Neural progenitor cell (in vitro differentiated cells): ENCODE data around the gene HEYL. TPM values are rescaled to one million over a fixed set of nuclear protein-coding genes. Genes with fewer than 3 reads are reported as not detected.

ENCODE experiments used
- DNase-seq: peaks from one replicate; pipeline ENCODE4 v3.0.0-alpha.2; 2016; ENCODE audit warnings: low spot score
- H2AFZ ChIP-seq: fragments of 200-600 bp; sonication (generic); replicated peaks from 2 replicates; pipeline ENCODE4 v1.6.1; 2016; ENCODE audit warnings: antibody characterized with exemption
- H3F3A ChIP-seq: fragments of 200-600 bp; sonication (generic); 2 replicates; pipeline ENCODE4 v1.6.1; 2016; ENCODE audit warnings: antibody characterized with exemption, low read depth
- H3K27ac ChIP-seq: fragments of 200-600 bp; sonication (generic); 2 replicates; pipeline ENCODE4 v1.5.1; 2016; ENCODE audit warnings: mild to moderate bottlenecking
- H3K27me3 ChIP-seq: fragments of 200-600 bp; sonication (generic); 2 replicates; pipeline ENCODE4 v1.6.1; 2016; ENCODE audit warnings: mild to moderate bottlenecking, moderate library complexity
- H3K36me3 ChIP-seq: fragments of 200-600 bp; sonication (generic); 2 replicates; pipeline ENCODE4 v1.5.1; 2016
- H3K4me1 ChIP-seq: fragments of 200-600 bp; sonication (generic); 2 replicates; pipeline ENCODE4 v1.6.1; 2016; ENCODE audit warnings: mixed run types
- H3K4me2 ChIP-seq: fragments of 200-600 bp; sonication (generic); 2 replicates; pipeline ENCODE4 v1.6.1; 2016
- H3K4me3 ChIP-seq: fragments of 200-600 bp; sonication (generic); 2 replicates; pipeline ENCODE4 v1.5.1; 2016
- H3K79me2 ChIP-seq: fragments of 200-600 bp; sonication (generic); 2 replicates; pipeline ENCODE4 v1.6.1; 2016; ENCODE audit warnings: low read depth
- H3K9ac ChIP-seq: fragments of 200-600 bp; sonication (generic); 2 replicates; pipeline ENCODE4 v1.6.1; 2016
- H3K9me3 ChIP-seq: fragments of 200-600 bp; sonication (generic); 2 replicates; pipeline ENCODE4 v1.5.1; 2016; ENCODE audit warnings: low read depth
- H4K20me1 ChIP-seq: fragments of 200-600 bp; sonication (generic); 2 replicates; pipeline ENCODE4 v1.6.1; 2016; ENCODE audit warnings: low read depth
- H3K27ac Mint-ChIP-seq: 3 replicates; pipeline ENCODE4 v1.8.0; 2021; ENCODE audit warnings: mixed read lengths
- H3K27me3 Mint-ChIP-seq: 2 replicates; pipeline ENCODE4 v1.8.0; 2022; ENCODE audit warnings: low read depth, mild to moderate bottlenecking, inconsistent platforms, moderate library complexity, mixed read lengths; ENCODE audit not compliant: insufficient read depth
- H3K36me3 Mint-ChIP-seq: 3 replicates; pipeline ENCODE4 v1.8.0; 2021; ENCODE audit warnings: mixed read lengths
- H3K4me1 Mint-ChIP-seq: 3 replicates; pipeline ENCODE4 v1.8.0; 2021; ENCODE audit warnings: mixed read lengths
- H3K4me3 Mint-ChIP-seq: 3 replicates; pipeline ENCODE4 v1.8.0; 2021; ENCODE audit warnings: mild to moderate bottlenecking, moderate library complexity, mixed read lengths
- H3K9me3 Mint-ChIP-seq: 3 replicates; pipeline ENCODE4 v1.8.0; 2020; ENCODE audit warnings: mixed read lengths
- CTCF ChIP-seq: fragments of 200-600 bp; sonication (generic); IDR thresholded peaks from 2 replicates; pipeline ENCODE4 v1.5.1; 2017; ENCODE audit warnings: antibody characterized with exemption, mild to moderate bottlenecking
- EZH2 ChIP-seq: fragments of 200-600 bp; sonication (generic); IDR thresholded peaks from 2 replicates; pipeline ENCODE4 v1.6.1; 2017; ENCODE audit warnings: antibody characterized with exemption, mild to moderate bottlenecking, moderate library complexity
- EZH2phosphoT487 ChIP-seq: fragments of 200-600 bp; sonication (generic); IDR thresholded peaks from 2 replicates; pipeline ENCODE4 v1.6.1; 2017; ENCODE audit warnings: antibody characterized with exemption
- total RNA-seq: library from RNA; depleted of rRNA; stranded (reverse); fragments of >200 nt; gene quantifications from 2 replicates; pipeline ENCODE4 v1.2.3, GENCODE V29; 2015; ENCODE audit warnings: low replicate concordance

The HEYL gene
- total RNA-seq, 1 donor from 2014 or later, result 2.3 TPM

DNA sequence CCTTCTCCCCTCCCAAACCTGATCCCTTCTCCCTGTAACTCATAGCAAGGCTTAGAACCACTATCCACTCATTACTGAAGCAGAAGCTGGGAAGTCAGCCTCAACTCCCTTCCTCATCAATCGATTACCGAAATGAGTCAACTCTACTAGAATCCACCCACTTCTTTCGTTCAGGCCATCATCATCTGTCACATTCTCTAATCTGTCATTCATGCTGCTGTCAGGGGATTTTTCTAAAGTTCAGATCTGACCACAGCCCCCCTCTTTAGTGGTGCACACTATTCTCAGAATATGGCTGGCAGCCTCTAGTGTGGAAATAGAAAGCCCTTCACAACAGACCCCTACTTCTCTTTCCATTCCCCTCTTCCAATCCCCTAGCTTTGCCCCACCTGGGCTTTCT lies 27.3 kb upstream of the HEYL start:
- Histone ChIP-seq H3K79me2 (no peaks in the 10 kb centered on the region), H3K4me2 (no peak overlapping the region), H3K4me1 (peaks cover 7% of the 10 kb centered on the region), H3K36me3 (no peaks in the 10 kb centered on the region), H3F3A (no peaks in the 10 kb centered on the region), H3K9me3 (no peaks in the 10 kb centered on the region), H2AFZ (no peak overlapping the region), H3K27ac (no peak overlapping the region), H3K27me3 (peaks cover 97% of the 10 kb centered on the region), H3K9ac (no peak overlapping the region), H3K4me3 (no peak overlapping the region), H4K20me1 (peaks cover 8% of the 10 kb centered on the region)
- no peaks in the 10 kb centered on the region for H3K36me3 Mint-ChIP-seq
- peaks cover 23% of the 10 kb centered on the region for H3K27me3 Mint-ChIP-seq
- TF ChIP-seq EZH2 (no peak), EZH2phosphoT487 (no peak), CTCF (no peak)
- no peak overlapping the region for H3K27ac Mint-ChIP-seq
- DNase-seq, result no peak
- H3K4me3 Mint-ChIP-seq, result no peak overlapping the region
- peaks cover 4% of the 10 kb centered on the region for H3K9me3 Mint-ChIP-seq
- H3K4me1 Mint-ChIP-seq, result peaks cover 6% of the 10 kb centered on the region

- no peak overlapping the region for H3K27ac ChIP-seq
- H3K4me3 ChIP-seq, result no peak overlapping the region
- H4K20me1 ChIP-seq, result no peaks in the 10 kb centered on the region
- no peaks in the 10 kb centered on the region for H3K9me3 ChIP-seq
- peaks cover 97% of the 10 kb centered on the region for H3K27me3 ChIP-seq
- H3K4me1 ChIP-seq, result no peaks in the 10 kb centered on the region
- H2AFZ ChIP-seq, result no peak overlapping the region
- H3K36me3 ChIP-seq, result no peaks in the 10 kb centered on the region
- Mint-ChIP-seq H3K36me3 (no peaks in the 10 kb centered on the region), H3K4me3 (no peak overlapping the region), H3K27ac (no peak overlapping the region), H3K4me1 (no peaks in the 10 kb centered on the region), H3K27me3 (peaks cover 16% of the 10 kb centered on the region), H3K9me3 (peaks cover 4% of the 10 kb centered on the region)
- H3K4me2 ChIP-seq, result no peak overlapping the region
- TF ChIP-seq CTCF (no peak), EZH2phosphoT487 (no peak), EZH2 (no peak)
- no peak for DNase-seq
- no peak overlapping the region for H3K9ac ChIP-seq
- no peaks in the 10 kb centered on the region for H3K79me2 ChIP-seq
- no peaks in the 10 kb centered on the region for H3F3A ChIP-seq
These were observed 24.1 kb upstream of the HEYL start for GRCh38 chr1:39663559-39663958.

GRCh38 chr1:39662861-39663260 lies 23.4 kb upstream of the HEYL start:
- Histone ChIP-seq H4K20me1 (no peaks in the 10 kb centered on the region), H3K79me2 (no peaks in the 10 kb centered on the region), H3K4me3 (no peak overlapping the region), H3F3A (no peaks in the 10 kb centered on the region), H3K4me2 (no peak overlapping the region), H3K9ac (no peak overlapping the region), H3K27me3 (peaks cover 95% of the 10 kb centered on the region), H3K27ac (no peak overlapping the region), H2AFZ (no peak overlapping the region), H3K36me3 (no peaks in the 10 kb centered on the region), H3K9me3 (no peaks in the 10 kb centered on the region), H3K4me1 (no peaks in the 10 kb centered on the region)
- Mint-ChIP-seq H3K9me3 (peaks cover 4% of the 10 kb centered on the region), H3K27ac (no peak overlapping the region), H3K4me1 (peaks cover 4% of the 10 kb centered on the region), H3K4me3 (no peak overlapping the region), H3K36me3 (no peaks in the 10 kb centered on the region), H3K27me3 (peaks cover 15% of the 10 kb centered on the region)
- no peak for DNase-seq
- TF ChIP-seq EZH2 (no peak), CTCF (no peak), EZH2phosphoT487 (no peak)

DNA sequence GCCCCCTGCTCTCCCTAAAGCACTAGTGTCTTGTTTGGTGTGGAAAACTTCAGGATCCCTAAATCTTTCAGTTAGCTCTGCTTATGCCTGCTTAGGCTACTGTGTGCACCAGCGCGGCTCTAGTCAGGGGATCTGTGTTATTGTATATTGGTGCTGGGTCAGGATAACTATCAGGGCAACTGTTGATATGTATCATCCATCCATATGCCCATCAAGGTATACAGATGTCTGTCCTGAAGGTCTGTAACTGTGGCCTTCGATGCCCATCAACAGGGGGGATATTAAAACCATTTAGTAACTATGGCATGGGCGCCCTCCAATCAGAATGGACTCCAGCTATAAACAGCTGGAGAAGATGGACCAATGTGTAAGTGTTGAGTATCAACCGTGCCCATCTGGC lies 20.1 kb upstream of the HEYL start:
- Histone ChIP-seq H3K79me2 (no peaks in the 10 kb centered on the region), H3K9ac (no peak overlapping the region), H3K27ac (no peak overlapping the region), H3K27me3 (peaks cover 95% of the 10 kb centered on the region), H3K4me2 (no peak overlapping the region), H3K36me3 (no peaks in the 10 kb centered on the region), H3K4me3 (no peak overlapping the region), H3F3A (no peaks in the 10 kb centered on the region), H3K4me1 (no peaks in the 10 kb centered on the region), H3K9me3 (no peaks in the 10 kb centered on the region), H4K20me1 (no peaks in the 10 kb centered on the region), H2AFZ (no peak overlapping the region)
- TF ChIP-seq CTCF (no peak), EZH2phosphoT487 (no peak), EZH2 (no peak)
- Mint-ChIP-seq H3K27ac (no peak overlapping the region), H3K36me3 (no peaks in the 10 kb centered on the region), H3K9me3 (peaks cover under 1% of the 10 kb centered on the region), H3K4me1 (peaks cover 12% of the 10 kb centered on the region), H3K27me3 (peaks cover 17% of the 10 kb centered on the region), H3K4me3 (no peak overlapping the region)
- DNase-seq, result no peak
